GM19099 (cell line): ENCODE results near the gene CCDC78.
A peak's percentile ranks its signal among the peaks of the same experiment; 100 is the strongest.

Experiments used
- POLR2A ChIP-seq: IDR thresholded peaks from 3 replicates; pipeline ENCODE4 v1.6.1; 2011; ENCODE audit warnings: low read depth; ENCODE audit not compliant: insufficient read length; ENCODE audit errors: extremely low read depth

Gene CCDC78

DNA sequence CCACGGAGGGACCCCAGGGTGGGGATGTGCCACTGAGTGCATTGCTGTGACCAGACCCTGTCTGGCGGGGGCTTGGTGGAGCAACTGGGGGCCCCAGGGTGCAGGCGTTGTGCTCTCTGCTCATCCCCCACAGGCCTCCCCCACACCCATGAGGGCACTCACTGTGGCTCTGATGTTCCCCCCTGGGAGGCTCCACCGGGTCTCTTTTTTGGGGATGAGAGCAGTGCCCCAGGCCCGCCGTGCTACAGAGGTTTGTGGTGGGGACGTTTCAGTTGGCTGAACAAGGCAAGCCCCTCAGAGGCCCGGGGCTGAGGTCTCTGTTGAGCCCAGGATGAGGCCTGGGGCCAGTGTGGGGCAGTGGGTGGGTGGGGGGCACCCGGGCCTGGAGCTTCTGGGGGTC is 2.5 kb downstream of the CCDC78 start:
- no peak for TF ChIP-seq POLR2A

DNA sequence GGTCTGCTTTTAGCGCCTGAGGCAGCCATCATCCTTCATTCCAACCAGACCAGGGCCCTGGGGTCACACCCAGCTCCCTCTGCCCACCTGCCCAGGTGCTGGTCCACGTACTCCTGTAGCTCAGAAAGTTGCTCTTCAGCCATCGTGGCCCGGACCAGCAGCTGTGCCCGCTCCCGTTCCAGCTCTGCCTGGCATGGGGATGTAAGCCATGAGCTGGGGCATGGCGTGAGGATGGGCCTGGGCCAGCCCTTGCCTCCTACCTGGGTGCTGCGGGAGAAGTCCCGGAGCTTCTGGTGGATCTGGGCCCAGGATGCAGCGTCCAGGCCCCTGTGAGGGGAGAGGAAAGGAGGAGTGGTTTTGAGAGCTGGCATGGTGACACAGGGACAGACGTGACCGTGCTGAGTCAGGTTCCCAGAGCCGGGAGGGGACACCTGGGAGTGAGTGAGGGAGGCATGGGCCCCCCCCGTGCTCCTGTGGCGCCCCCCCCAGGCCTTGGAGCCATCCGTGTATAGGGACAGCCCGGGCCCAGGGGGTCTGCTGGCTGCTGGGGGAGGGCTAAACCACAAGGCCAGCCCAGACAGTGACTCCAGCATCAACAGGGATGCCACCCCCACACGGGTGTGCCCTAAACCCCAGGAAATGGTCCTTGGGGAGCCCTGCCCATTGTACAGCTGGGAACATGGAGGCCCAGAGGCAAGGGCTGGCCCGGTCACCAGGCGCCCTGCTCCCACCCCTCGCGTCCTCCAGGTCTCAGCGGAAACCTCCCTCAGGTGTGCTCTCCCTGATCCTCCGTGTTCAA is 3.2 kb downstream of the CCDC78 start:
- no peak for TF ChIP-seq POLR2A

DNA sequence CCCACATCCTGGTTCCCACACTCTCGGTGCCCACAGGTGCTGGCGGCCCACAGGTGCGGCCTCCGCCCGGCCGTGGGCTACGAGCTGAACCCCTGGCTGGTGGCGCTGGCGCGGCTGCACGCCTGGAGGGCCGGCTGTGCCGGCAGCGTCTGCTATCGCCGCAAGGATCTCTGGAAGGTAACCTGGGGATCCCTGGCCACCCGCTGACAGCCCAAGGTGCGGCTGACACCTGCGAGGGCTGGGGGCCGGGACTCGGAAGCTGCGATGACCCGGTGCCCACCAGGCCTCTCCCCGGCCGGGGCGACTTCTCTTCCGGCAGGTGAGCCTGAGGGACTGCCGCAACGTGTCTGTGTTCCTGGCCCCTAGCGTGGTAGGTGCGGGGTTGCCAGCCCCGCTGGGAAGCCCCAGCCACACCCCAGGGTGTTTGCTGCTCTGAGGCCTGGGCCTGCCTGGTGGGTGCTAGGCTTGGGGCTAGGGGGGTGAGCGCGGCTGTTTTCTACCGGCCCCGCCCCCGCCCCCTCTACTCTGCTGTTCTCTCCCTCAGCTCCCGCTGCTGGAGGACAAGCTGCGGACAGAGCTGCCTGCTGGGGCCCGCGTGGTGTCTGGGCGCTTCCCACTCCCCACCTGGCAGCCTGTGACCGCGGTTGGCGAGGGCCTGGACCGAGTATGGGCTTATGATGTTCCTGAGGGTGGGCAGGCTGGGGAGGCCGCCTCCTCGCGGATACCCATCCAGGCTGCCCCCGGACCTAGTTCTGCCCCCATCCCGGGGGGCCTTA is 4.3 kb downstream of the CCDC78 start:
- TF ChIP-seq POLR2A = no peak

DNA sequence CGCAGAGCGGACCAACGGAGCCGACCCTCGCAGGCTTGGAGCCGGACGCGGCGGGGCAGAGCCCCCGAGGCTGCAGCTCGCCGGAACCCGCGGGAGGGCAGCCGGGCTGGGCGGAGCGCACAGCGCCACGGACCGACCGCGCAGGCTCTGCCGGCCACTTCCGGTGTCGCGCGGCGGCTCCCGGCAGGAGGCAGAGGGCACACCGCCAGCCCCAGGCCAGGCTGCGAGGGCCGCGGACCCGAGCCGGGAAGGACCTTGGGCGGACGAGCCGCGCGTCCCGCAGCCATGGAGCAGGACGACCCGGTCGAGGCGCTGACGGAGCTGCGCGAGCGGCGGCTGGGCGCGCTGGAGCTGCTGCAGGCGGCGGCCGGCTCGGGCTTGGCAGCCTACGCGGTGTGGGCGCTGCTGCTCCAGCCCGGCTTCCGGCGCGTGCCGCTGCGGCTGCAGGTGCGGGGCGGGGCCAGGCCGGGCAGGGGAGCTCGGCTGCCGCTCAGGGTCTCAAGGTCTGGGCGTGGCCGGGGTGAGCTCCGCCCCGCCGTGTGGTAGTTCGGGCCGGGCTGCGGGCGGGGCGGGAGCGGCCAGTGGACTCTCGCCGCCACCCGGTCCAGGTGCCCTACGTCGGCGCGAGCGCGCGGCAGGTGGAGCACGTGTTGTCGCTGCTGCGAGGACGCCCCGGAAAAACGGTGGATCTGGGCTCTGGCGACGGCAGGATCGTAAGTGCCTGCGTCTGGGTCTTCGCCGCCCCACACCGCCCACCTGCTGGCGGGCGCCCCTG is 5.1 kb downstream of the CCDC78 start, which contains the start of gene ANTKMT:
Gene ANTKMT (plus strand): TSS at position 157 of the 775 bp plus-strand sequence. CDS start 129 bp downstream, at position 286.
- TF ChIP-seq POLR2A = peak; percentile 96

DNA sequence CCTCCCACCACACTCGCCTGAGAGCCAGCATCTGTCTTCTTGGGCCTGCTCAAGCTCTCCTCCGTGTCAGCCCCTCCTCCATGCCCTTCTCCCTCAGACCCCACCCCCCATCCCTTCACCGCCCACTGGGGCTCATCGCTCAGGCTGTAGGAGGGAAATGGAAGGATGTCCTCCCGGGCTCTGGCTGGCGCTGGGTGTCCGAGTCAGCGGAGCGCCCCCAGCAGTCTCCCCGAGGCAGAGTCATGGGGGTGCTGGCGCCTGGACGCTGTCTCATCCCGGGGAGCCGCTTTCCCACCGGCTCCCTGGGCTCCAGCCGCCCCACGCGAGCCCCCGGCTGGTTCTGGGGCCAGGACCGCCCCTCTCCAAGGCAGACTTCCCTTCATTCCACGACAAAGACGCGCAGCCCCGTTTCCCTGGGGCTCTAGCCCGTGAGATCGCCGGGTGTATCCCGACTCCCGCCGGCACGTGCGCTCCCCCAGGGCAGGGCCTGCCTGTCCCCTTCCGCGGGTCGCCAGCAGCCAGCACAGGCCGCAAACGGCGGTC is 5.7 kb downstream of the CCDC78 start:
- no peak for TF ChIP-seq POLR2A

DNA sequence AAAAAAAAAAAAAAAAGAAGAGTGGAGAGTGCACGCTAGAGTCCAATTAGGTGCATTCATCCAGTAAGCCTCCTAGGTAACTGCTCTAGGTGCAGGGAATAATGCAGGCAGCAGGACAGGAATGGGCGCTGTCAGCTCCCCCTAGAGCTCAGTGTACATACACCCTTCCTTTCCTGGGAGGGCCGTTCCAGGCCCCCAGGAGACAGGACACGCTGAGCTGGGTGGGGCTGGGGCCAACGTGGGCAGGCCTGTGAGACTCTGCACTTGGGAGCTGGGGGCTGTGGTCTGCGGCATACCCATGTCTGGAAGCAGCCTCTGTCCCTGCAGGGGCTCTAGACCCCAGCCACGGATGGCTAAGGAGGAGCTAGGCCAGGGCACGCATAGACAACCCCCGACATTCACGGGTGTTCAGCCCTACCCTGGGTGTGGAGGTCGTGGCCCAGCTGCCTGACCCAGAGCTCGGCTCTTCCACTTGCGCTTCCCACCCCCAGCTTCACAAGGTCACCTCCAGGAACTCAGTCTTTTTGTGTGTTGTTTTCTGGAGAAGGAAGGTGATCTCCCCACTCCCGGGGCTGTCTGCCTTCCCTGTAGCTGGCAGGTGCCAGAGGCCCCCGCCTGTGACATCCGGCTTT is 6.3 kb downstream of the CCDC78 start:
- TF ChIP-seq POLR2A = no peak

DNA sequence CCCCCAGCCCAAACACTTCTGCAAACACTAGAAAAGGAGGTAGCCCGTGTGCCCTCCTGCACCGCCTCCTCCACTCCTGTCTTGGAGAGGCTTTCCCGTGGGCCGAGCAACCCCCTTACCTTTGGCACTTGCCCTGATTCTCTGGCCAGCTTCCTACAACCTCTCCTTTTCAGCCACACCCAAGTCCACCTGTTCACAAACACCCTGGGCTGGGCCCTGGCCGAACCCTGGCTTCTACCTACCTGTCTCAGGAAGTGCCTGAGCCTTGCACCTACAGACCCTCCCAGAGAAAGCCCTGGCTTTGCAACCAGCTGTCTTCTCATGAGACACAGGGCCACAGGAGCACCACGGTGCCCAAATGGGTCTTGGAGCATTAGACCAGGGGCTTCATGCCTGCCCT is 7.3 kb downstream of the CCDC78 start:
- TF ChIP-seq POLR2A = no peak

DNA sequence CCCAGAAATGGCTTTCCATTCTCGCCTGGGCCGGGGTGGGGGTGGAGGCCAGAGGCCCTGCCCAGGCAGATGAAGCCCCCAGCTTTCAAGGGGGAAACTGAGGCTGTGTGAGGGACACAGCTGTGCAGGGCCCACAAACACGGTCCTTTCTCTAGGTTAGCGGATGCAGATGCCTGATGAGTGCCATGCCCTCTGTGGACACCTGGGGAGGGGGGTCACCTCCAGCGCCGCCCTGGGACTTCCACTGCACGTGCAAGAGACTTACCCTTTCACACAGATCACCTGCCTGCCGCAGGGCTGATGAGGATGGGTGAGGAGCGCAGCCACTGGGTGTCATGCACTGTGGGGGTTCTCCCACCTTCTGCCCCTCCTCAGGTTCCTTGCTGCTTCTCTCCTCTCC is 7.9 kb downstream of the CCDC78 start:
- TF ChIP-seq POLR2A = no peak

DNA sequence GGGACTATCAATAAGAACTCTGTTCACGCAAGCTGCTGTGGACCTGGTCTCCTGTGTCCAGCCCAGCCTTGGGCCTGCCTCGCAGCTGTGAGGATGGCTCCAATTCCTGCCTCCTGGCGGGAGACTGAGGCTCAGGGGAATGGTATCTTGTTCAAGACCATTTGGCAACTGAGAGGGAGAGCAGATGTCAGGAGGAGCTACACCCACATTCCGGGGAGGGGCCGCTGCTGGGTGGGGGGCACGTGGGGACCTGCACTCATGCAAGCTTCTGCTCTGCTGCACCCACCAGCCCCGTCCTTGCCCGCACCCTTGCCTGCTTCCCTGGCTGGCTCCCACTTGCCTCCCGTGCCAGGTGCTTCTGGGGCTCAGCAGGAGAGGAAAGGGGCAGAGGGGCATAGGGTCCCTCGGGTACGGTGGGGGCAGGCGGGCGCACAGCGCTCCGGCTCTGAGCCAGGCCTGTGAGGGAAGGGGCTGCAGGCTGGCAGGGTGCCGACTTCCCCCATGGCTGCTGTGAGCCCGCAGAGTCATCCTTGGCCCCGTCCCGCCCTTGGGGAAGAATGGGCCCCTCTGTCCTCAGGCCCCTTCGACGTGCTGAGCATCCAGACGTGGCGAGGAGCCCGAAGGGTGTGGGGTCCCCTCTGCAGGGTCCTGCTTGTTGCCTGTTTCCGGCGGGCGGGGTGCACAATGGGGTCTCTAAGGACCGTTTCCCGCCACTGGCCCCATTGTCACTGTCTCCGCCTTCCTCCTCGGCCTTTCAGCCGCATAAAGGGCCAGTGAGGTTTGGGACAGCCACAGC is 8.6 kb downstream of the CCDC78 start:
- TF ChIP-seq POLR2A = no peak

DNA sequence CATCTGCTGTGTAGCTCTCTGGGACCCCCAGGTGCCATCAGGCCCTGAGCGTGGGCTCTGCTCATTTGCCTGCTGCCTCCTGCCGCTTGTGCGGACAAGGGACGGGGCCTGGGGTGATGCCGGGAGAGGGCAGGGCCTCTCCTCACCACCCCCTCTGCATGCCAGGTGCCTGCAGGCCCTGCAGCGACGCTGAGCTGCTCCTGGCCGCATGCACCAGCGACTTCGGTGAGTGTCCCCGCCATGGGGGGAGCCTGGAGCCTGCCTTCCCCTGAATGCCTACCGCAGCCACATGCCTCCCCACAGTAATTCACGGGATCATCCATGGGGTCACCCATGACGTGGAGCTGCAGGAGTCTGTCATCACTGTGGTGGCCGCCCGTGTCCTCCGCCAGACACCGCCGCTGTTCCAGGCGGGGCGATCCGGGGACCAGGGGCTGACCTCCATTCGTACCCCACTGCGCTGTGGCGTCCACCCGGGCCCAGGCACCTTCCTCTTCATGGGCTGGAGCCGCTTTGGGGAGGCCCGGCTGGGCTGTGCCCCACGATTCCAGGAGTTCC is 9.4 kb downstream of the CCDC78 start:
- no peak for TF ChIP-seq POLR2A

DNA sequence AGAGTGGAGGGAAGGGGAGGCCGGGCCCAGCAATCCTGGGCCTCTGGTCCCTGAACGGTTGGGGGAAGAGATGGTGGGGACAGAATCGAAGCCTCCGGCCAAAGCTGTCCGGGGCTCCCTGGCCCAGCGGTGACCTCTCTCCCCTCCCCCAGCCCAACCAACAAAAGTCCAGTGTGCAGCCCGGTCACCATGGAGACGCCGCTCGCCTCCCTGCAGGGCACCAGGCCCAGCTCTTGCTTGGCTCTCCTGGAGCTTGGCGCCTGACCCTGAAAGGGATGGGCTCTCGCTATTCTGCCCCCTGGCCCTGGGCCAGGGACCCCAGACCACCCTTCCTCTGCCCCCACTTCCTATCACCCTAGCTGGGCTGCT is 10.1 kb downstream of the CCDC78 start:
- no peak for TF ChIP-seq POLR2A

DNA sequence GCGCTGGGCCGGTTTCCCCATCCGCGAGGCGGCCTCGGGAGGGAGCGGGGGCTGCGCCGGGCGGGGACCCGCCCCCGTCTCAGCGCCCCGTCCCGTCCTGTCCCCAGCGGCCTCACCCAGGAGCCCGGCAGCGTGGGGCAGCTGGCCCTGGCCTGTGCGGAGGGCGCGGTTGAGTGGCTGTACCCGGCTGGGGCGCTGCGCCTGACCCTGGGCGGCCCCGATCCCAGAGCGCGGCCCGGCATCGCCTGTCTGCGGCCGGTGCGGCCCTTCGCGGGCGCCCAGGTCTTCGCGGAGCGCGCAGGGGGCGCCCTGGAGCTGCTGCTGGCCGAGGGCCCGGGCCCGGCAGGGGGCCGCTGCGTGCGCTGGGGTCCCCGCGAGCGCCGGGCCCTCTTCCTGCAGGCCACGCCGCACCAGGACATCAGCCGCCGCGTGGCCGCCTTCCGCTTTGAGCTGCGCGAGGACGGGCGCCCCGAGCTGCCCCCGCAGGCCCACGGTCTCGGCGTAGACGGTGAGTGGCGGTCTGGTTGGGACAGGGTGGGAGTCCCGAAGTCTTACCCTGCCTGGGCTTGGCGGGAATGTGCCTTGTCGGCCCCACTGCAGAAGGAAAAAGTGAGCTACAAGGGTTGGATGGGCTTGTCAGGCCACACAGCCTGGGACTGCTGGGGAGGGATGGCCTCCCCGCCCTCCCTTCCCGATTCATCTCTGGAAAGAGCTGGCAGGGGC is 10.6 kb downstream of the CCDC78 start:
- no peak for TF ChIP-seq POLR2A
